Esophagus squamous epithelium (tissue), 5 donors: Measurements from ENCODE around the gene UBE2R2. TPM values are rescaled to one million over a fixed set of nuclear protein-coding genes. Genes with fewer than 3 reads are reported as not detected.
"Not testable (repeated sequence)": the region's sequence is repeated elsewhere in the genome, so short reads cannot be mapped to it uniquely, and the experiment has no call there.

Experiments used
- DNase-seq: peaks from one replicate; lab custom pipeline; 2025; lab: John Stamatoyannopoulos, UW
- H3K27ac ChIP-seq, 4 donors: fragments of 200-600 bp; sonication (generic); one replicate each; pipeline ENCODE4 v1.5.1; 2016 to 2019; ENCODE audit warnings: mild to moderate bottlenecking in 1 of 4
- H3K27me3 ChIP-seq, 4 donors: fragments of 200-600 bp; sonication (generic); 1 replicate in 3 of 4; 2 replicates in 1 of 4; pipeline versions ENCODE4 v1.5.1 to v1.6.0; 2017 to 2021; ENCODE audit warnings: antibody characterized with exemption in 1 of 4
- H3K36me3 ChIP-seq, 3 donors: fragments of 200-600 bp; sonication (generic); one replicate each; pipeline ENCODE4 v1.5.1; 2016 to 2019
- H3K4me1 ChIP-seq, 3 donors: fragments of 200-600 bp; sonication (generic); one replicate each; pipeline ENCODE4 v1.5.1; 2017 to 2019
- H3K4me3 ChIP-seq, 4 donors: fragments of 200-600 bp; sonication (generic); 1 replicate in 3 of 4; 2 replicates in 1 of 4; pipeline ENCODE4 v1.5.1; 2016 to 2019; ENCODE audit warnings: mild to moderate bottlenecking in 2 of 4, moderate library complexity in 1 of 4
- H3K9me3 ChIP-seq, 3 donors: fragments of 200-600 bp; sonication (generic); one replicate each; pipeline ENCODE4 v1.5.1; 2016 to 2019
- POLR2A ChIP-seq, 4 donors: fragments of 450-650 bp; IDR thresholded peaks; one replicate each; pipeline ENCODE4 v1.6.1; 2017; ENCODE audit warnings: antibody characterized with exemption in 4 of 4, mild to moderate bottlenecking in 4 of 4, moderate library complexity in 3 of 4
- WGBS, 2 donors: methylation state at CpG; one replicate each; pipeline ENCODE4 v1.1.5; 2018; 5-methylcytosine and 5-hydroxymethylcytosine counted together
- intact Hi-C: fragments of 100-400 bp; cut with DNase I; formaldehyde crosslinking; loops from one replicate; pipeline ENCODE4 v1.15.0; 2022
- total RNA-seq, 4 donors: library from RNA; depleted of rRNA; stranded (reverse); fragments of >200 nt; gene quantifications; one replicate each; pipeline ENCODE4 v1.1.0, GENCODE V29; 2016
- TF ChIP-seq, protein P1 (sequence below), 6 experiments: fragments of 450-650 bp in 4 of 6; fragments of 200-600 bp in 2 of 6; sonication (generic) in 2 of 6; IDR thresholded peaks; one replicate each; pipeline ENCODE4 v1.5.1; 2016 to 2019; ENCODE audit warnings: antibody characterized with exemption in 6 of 6, mild to moderate bottlenecking in 4 of 6, moderate library complexity in 4 of 6
- donor health status: DM: yes; HTN: yes; CAD: no.

Gene UBE2R2
- total RNA-seq, 4 donors from 2014 or later = 14.3 to 19.1 (median 16.7) TPM

DNA sequence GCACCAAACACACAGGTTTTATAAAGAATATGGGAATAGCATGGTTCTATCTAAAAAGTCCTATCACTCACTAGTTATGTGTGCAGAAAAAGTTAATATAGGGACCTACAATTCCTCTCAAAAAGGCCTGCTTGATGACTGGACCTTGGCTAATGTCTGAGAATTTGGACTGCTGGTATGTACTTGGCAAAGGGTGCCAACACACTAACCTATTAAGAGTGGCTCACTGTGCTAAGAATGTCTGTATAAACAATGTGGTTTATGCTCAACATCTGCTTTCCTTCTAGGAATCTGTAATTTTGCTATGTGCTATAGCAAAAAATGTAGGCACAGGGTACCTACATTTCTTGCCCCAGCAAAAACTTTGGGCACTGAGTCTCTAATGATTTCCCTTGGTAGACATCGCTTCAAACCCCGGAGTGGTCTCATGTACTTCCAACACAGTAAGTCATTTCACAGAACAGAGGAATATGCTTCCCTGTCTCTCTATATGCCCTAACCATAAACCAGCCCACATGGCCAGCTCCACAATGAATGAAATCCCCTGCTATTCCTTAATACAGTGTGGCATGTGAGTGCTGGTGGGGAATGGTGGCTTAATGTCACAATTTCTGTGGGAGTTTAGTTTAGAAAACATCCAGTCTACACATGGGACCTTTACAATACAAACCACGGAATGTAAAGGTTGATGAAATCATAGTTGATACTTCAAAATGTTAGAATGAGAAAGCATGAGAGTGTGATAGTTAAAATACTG is 130.0 kb downstream of the UBE2R2 start:
- intact Hi-C loops = no loop called here
- Histone ChIP-seq H3K4me1 (peaks cover 0 to 10% (median 0%) of the 10 kb centered on the region in 3 donors), H3K36me3 (peaks cover 0 to 100% (median 13%) of the 10 kb centered on the region in 3 donors), H3K9me3 (no peaks in the 10 kb centered on the region), H3K27ac (peak overlapping the region in 1 of 4 donors; percentile 22), H3K4me3 (no peak overlapping the region), H3K27me3 (no peaks in the 10 kb centered on the region)
- WGBS, 2 donors = 90 to 94% methylated on average over 3 of the region's 3 CpGs
- TF ChIP-seq, protein P1, sequence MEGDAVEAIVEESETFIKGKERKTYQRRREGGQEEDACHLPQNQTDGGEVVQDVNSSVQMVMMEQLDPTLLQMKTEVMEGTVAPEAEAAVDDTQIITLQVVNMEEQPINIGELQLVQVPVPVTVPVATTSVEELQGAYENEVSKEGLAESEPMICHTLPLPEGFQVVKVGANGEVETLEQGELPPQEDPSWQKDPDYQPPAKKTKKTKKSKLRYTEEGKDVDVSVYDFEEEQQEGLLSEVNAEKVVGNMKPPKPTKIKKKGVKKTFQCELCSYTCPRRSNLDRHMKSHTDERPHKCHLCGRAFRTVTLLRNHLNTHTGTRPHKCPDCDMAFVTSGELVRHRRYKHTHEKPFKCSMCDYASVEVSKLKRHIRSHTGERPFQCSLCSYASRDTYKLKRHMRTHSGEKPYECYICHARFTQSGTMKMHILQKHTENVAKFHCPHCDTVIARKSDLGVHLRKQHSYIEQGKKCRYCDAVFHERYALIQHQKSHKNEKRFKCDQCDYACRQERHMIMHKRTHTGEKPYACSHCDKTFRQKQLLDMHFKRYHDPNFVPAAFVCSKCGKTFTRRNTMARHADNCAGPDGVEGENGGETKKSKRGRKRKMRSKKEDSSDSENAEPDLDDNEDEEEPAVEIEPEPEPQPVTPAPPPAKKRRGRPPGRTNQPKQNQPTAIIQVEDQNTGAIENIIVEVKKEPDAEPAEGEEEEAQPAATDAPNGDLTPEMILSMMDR (IDR thresholded peaks at IDR 0.05) = no peak
- no peak for TF ChIP-seq POLR2A (IDR thresholded peaks at IDR 0.05)
- no peak for DNase-seq

GRCh38 chr9:33950371-33950770 is 133.4 kb downstream of the UBE2R2 start:
- DNase-seq = no peak
- peaks cover 0 to 98% (median 8%) of the 10 kb centered on the region in 3 donors for H3K36me3 ChIP-seq
- H3K4me3 ChIP-seq = no peak overlapping the region
- intact Hi-C loops = no loop called here
- TF ChIP-seq, protein P1 (IDR thresholded peaks at IDR 0.05) = no peak
- TF ChIP-seq POLR2A (IDR thresholded peaks at IDR 0.05) = no peak
- WGBS, 2 donors = 88 to 95% methylated on average over 1 of the region's 1 CpG
- H3K27me3 ChIP-seq = no peaks in the 10 kb centered on the region
- H3K4me1 ChIP-seq = no peaks in the 10 kb centered on the region
- H3K9me3 ChIP-seq = no peaks in the 10 kb centered on the region
- H3K27ac ChIP-seq = no peak overlapping the region

DNA sequence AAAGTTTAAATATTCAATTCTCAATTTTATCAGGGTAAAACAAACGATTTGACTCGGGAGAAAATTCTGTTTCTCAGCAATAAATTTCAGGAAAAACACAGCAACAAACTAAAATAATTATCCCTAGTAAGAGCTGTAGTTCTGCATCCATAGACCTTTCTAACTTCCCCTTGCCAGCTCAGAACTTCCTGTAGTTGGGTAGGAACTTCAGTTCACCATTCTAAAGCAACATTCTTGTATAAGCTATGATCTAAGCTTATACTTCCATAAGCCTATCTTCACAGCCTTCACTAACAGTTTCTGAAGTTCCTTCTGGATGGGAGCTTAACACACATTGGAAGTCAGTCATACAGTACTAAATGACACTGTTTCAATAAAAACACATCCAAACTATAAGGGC is 135.1 kb downstream of the UBE2R2 start:
- TF ChIP-seq, protein P1 (IDR thresholded peaks at IDR 0.05) = no peak
- TF ChIP-seq POLR2A (IDR thresholded peaks at IDR 0.05) = no peak
- WGBS, 2 donors = 80 to 89% methylated on average over 2 of the region's 2 CpGs
- H3K9me3 ChIP-seq = no peaks in the 10 kb centered on the region
- peaks cover 0 to 98% (median 4%) of the 10 kb centered on the region in 3 donors for H3K36me3 ChIP-seq
- H3K27ac ChIP-seq = no peak overlapping the region
- no peak for DNase-seq
- intact Hi-C loops = no loop called here
- H3K27me3 ChIP-seq = no peaks in the 10 kb centered on the region
- no peak overlapping the region for H3K4me3 ChIP-seq
- no peaks in the 10 kb centered on the region for H3K4me1 ChIP-seq

DNA sequence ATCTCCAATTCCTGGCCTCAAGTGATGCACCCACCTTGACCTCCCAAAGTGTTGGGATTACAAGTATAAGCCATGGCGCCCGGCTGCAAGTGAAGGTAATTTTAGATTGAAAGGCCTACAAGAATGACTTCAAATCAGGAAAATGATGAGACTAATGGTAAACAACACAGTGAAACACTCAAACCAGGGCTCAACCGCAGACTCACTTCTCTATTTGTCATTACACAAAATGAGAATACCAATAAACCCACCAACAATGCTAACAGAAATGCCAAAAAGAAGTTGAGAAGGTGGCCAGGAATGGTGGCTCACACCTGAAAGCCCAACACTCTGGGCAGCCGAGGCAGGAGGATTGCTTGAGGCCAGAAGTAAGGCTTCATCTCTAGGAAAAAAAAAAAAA is 139.6 kb downstream of the UBE2R2 start:
- H3K4me1 ChIP-seq = no peaks in the 10 kb centered on the region
- H3K27me3 ChIP-seq = no peaks in the 10 kb centered on the region
- TF ChIP-seq, protein P1 (IDR thresholded peaks at IDR 0.05) = no peak
- no peak for TF ChIP-seq POLR2A (IDR thresholded peaks at IDR 0.05)
- H3K4me3 ChIP-seq = no peak overlapping the region
- H3K9me3 ChIP-seq = no peaks in the 10 kb centered on the region
- WGBS, 2 donors = 92 to 93% methylated on average over 2 to 4 of the region's 4 CpGs
- intact Hi-C loops = no loop called here
- H3K27ac ChIP-seq = no peak overlapping the region
- DNase-seq = no peak
- H3K36me3 ChIP-seq = peaks cover 0 to 98% (median 8%) of the 10 kb centered on the region in 3 donors

- intact Hi-C loops = no loop called here
Measured at GRCh38 chr9:33959725-33960124, 142.8 kb downstream of the UBE2R2 start.

DNA sequence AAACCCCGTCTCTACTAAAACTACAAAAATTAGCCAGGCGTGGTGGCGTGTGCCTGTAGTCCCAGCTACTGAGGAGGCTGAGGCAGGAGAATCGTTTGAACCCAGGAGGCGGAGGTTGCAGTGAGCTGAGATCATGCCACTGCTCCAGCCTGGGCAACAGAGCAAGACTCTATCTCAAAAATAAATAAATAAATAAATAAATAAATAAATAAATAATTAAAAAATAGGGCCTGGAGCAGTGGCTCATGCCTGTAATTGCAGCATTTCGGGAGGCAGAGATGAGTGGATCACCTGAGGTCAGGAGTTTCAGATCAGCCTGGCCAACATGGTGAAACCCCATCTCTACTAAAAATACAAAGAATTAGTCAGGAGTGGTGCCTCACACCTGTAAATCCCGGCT is 145.5 kb downstream of the UBE2R2 start:
- H3K4me1 ChIP-seq, H3K4me3 ChIP-seq, intact Hi-C loops, DNase-seq, H3K27me3 ChIP-seq, H3K27ac ChIP-seq, H3K9me3 ChIP-seq: not testable (repeated sequence)
- H3K36me3 ChIP-seq = peaks cover 0 to 90% (median 8%) of the 10 kb centered on the region in 3 donors
- 88 to 95% methylated on average over 7 of the region's 7 CpGs for WGBS, 2 donors

More at GRCh38 chr9:33959725-33960124, 142.8 kb downstream of the UBE2R2 start:
- no peak overlapping the region for H3K4me3 ChIP-seq
- no peaks in the 10 kb centered on the region for H3K27me3 ChIP-seq
- no peak overlapping the region for H3K27ac ChIP-seq
- no peak for DNase-seq
- peaks cover 0 to 95% (median 8%) of the 10 kb centered on the region in 3 donors for H3K36me3 ChIP-seq
- TF ChIP-seq, protein P1 (IDR thresholded peaks at IDR 0.05) = no peak
- TF ChIP-seq POLR2A (IDR thresholded peaks at IDR 0.05) = no peak
- no peaks in the 10 kb centered on the region for H3K9me3 ChIP-seq
- WGBS, 2 donors = 89 to 95% methylated on average over 2 of the region's 2 CpGs
- no peaks in the 10 kb centered on the region for H3K4me1 ChIP-seq
